A549 treated with GW870086 at 1 μM for 4 hours (cell line): ENCODE results near the gene SLC6A11. TPM values are rescaled to one million over a fixed set of nuclear protein-coding genes. Genes with fewer than 3 reads are reported as not detected.

Experiments
- total RNA-seq: library from RNA; stranded (reverse); fragments of 200-300 nt; extraction: Qiagen RNA extraction; gene quantifications from 5 replicates; pipeline ENCODE4 v1.2.3, GENCODE V29; 2022; ENCODE audit warnings: low read depth

SLC6A11 gene
- 0.03 to 0.09 TPM (median 0.05 TPM) in 4 of 5 replicates, not detected in the other for total RNA-seq

DNA sequence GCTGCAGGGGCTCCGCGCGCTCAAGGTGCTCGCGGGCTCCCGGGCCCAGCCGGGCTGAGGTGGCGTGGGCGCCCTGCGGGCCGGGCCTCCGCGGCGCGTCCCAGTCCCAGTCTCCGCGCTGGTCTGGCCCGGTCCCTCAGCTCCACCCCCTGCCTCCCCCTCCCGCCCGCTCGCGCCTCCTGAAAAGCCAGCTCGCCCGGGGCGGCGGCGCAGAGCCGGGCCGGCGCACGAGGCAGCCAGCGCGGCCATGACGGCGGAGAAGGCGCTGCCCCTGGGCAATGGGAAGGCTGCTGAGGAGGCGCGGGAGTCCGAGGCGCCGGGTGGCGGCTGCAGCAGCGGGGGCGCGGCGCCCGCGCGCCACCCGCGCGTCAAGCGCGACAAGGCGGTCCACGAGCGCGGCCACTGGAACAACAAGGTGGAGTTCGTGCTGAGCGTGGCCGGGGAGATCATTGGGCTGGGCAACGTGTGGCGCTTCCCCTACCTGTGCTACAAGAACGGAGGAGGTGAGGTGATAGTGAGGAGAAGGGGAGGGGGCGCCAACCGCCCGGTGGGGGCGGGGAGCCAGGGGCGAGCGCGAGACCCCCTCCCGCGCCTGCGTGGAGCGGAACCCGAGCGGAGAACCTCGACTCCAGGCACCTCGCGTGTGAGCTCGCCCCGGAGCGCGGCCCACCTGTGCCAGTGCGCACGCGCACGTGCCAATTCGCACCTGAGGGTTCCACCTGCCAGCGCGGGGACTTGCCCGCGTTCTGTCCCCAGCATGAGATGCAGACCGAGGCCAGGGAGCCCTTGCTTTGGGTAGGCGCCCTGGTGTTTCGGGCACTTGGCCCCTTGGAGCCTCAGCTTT lies at the start of gene SLC6A11:
Gene SLC6A11, plus strand, starts transcription at position 210 of the 844 bp plus-strand sequence. Its CDS starts 38 bp downstream, at position 248.

Other genes starting within 250 kb of the SLC6A11 start
- 0.03 TPM in 1 of 5 replicates, not detected in the others for gene SLC6A1, start 176.5 kb downstream of the SLC6A11 start, total RNA-seq